ENCODE results near the gene EPHA3. TPM values are rescaled to one million over a fixed set of nuclear protein-coding genes. Genes with fewer than 3 reads are reported as not detected.

Gene EPHA3
- total and polyA plus RNA-seq, 2 donors (not counting 1 experiment from before 2014, with no cell fraction given) = 0.23 to 0.99 TPM

DNA sequence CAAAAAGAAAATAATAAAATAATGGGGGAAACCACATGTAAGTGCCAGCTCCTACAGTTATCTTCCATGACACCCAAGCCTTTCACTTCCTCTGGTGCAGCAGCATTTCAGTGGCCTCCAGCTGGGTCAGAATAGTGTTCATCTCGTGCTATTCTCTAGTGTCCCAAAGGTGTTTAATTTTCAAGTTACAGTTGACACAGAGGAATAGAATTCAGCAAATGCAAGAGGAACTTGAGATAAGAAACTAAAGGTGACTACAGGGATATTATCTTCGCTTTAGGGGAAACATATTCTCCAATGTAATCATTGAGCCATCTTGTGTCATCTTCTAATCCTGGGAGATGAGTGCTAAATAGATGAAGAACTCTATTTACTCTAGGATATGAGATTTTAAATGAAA, 212.8 kb downstream of the EPHA3 start:
- no peaks in the 10 kb centered on the region for H4K20me1 ChIP-seq (ENCODE audit: control insufficient read depth, extremely low read depth, insufficient read depth, low read length)
- H3K9me3 ChIP-seq (ENCODE audit: control insufficient read depth, insufficient read depth, low read depth, low read length) = no peaks in the 10 kb centered on the region
- H3K36me3 ChIP-seq (ENCODE audit: control insufficient read depth, insufficient read depth, low read length) = no peaks in the 10 kb centered on the region
- H3K27me3 ChIP-seq (ENCODE audit: control insufficient read depth, insufficient read depth, low read length) = no peaks in the 10 kb centered on the region
- H3K4me1 ChIP-seq (ENCODE audit: control insufficient read depth, extremely low read depth, insufficient read depth, low read length) = no peaks in the 10 kb centered on the region
- no peak overlapping the region for H3K27ac ChIP-seq (ENCODE audit: insufficient read depth, low read length)
- DNase-seq (ENCODE audit: low read depth in 2 of 2) = no peak
- TF ChIP-seq EZH2 (IDR thresholded peaks at IDR 0.05; ENCODE audit: low read length, missing control alignments) = no peak
- TF ChIP-seq, protein P1, sequence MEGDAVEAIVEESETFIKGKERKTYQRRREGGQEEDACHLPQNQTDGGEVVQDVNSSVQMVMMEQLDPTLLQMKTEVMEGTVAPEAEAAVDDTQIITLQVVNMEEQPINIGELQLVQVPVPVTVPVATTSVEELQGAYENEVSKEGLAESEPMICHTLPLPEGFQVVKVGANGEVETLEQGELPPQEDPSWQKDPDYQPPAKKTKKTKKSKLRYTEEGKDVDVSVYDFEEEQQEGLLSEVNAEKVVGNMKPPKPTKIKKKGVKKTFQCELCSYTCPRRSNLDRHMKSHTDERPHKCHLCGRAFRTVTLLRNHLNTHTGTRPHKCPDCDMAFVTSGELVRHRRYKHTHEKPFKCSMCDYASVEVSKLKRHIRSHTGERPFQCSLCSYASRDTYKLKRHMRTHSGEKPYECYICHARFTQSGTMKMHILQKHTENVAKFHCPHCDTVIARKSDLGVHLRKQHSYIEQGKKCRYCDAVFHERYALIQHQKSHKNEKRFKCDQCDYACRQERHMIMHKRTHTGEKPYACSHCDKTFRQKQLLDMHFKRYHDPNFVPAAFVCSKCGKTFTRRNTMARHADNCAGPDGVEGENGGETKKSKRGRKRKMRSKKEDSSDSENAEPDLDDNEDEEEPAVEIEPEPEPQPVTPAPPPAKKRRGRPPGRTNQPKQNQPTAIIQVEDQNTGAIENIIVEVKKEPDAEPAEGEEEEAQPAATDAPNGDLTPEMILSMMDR (conservative IDR thresholded peaks at IDR 0.05 in 1 of 2, IDR thresholded peaks at IDR 0.05 in 1 of 2; ENCODE audit: low read depth in 1 of 2, low read length in 2 of 2) = no peak
- no peak overlapping the region for H3K9ac ChIP-seq (ENCODE audit: insufficient read depth, low read length)
- H2AFZ ChIP-seq (ENCODE audit: low read length) = no peak overlapping the region
- H3K4me2 ChIP-seq (ENCODE audit: extremely low read depth, insufficient read depth, low read length) = no peak overlapping the region
- H3K79me2 ChIP-seq (ENCODE audit: control insufficient read depth, insufficient read depth, low read length) = no peaks in the 10 kb centered on the region
- no peak overlapping the region for H3K4me3 ChIP-seq (replicated peaks in 1 of 4; ENCODE audit: control extremely low read depth in 1 of 4, insufficient read depth in 1 of 4, low read depth in 3 of 4, low read length in 4 of 4)

DNA sequence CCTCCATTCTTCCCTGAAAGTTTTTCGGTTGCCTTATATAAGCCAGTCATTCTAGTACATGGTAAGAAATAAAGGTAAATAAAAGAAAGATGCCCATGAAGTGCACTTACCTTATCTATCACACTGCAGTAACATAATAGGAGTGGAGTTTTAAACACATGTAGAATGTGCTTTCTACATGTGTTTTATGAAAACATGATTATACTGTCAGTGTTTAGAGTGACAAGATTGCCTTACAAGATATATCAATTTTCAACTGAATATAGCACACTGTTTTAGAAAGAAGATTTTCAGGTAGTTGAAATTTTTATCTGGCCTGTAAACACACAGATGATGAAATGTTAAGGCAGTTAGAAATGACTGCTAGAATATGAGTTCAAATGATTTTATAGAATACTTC, 219.6 kb downstream of the EPHA3 start:
- H3K4me1 ChIP-seq (ENCODE audit: control insufficient read depth, extremely low read depth, insufficient read depth, low read length) = no peaks in the 10 kb centered on the region
- H3K27ac ChIP-seq (ENCODE audit: insufficient read depth, low read length) = no peak overlapping the region

DNA sequence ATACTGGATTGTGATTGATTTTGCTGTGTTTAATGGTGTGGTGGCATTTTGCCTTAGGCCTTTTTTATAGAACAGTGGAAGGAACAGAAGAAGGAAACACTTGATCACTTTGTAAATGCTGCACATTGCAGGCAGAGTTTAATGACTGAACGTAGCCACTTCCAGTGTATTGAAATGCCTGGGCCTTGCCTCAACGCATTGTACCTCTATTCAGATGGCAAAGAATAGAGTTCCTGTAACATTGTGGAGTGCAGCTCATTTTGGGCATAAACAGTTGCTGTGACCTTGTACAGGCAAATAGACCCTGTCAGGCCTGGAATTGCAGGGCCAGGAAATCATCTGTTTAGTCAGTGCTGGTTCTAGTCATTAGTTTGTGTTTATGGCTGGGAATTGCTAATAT, 225.0 kb downstream of the EPHA3 start:
- DNase-seq (ENCODE audit: low read depth in 2 of 2) = no peak
- no peak for TF ChIP-seq EZH2 (IDR thresholded peaks at IDR 0.05; ENCODE audit: low read length, missing control alignments)
- TF ChIP-seq, protein P1 (conservative IDR thresholded peaks at IDR 0.05 in 1 of 2, IDR thresholded peaks at IDR 0.05 in 1 of 2; ENCODE audit: low read depth in 1 of 2, low read length in 2 of 2) = no peak
- Histone ChIP-seq H3K9ac (ENCODE audit: insufficient read depth, low read length) (no peak overlapping the region), H4K20me1 (ENCODE audit: control insufficient read depth, extremely low read depth, insufficient read depth, low read length) (no peaks in the 10 kb centered on the region), H3K4me1 (ENCODE audit: control insufficient read depth, extremely low read depth, insufficient read depth, low read length) (no peaks in the 10 kb centered on the region), H3K27ac (ENCODE audit: insufficient read depth, low read length) (no peak overlapping the region), H2AFZ (ENCODE audit: low read length) (no peak overlapping the region), H3K4me2 (ENCODE audit: extremely low read depth, insufficient read depth, low read length) (no peak overlapping the region), H3K4me3 (replicated peaks in 1 of 4; ENCODE audit: control extremely low read depth in 1 of 4, insufficient read depth in 1 of 4, low read depth in 3 of 4, low read length in 4 of 4) (no peak overlapping the region), H3K27me3 (ENCODE audit: control insufficient read depth, insufficient read depth, low read length) (no peaks in the 10 kb centered on the region), H3K36me3 (ENCODE audit: control insufficient read depth, insufficient read depth, low read length) (no peaks in the 10 kb centered on the region), H3K9me3 (ENCODE audit: control insufficient read depth, insufficient read depth, low read depth, low read length) (no peaks in the 10 kb centered on the region), H3K79me2 (ENCODE audit: control insufficient read depth, insufficient read depth, low read length) (no peaks in the 10 kb centered on the region)

More for the DNA sequence above, 219.6 kb downstream of the EPHA3 start:
- no peaks in the 10 kb centered on the region for H4K20me1 ChIP-seq (ENCODE audit: control insufficient read depth, extremely low read depth, insufficient read depth, low read length)
- H3K9me3 ChIP-seq (ENCODE audit: control insufficient read depth, insufficient read depth, low read depth, low read length) = no peaks in the 10 kb centered on the region
- TF ChIP-seq, protein P1 (conservative IDR thresholded peaks at IDR 0.05 in 1 of 2, IDR thresholded peaks at IDR 0.05 in 1 of 2; ENCODE audit: low read depth in 1 of 2, low read length in 2 of 2) = no peak
- no peaks in the 10 kb centered on the region for H3K36me3 ChIP-seq (ENCODE audit: control insufficient read depth, insufficient read depth, low read length)
- no peak overlapping the region for H3K4me3 ChIP-seq (replicated peaks in 1 of 4; ENCODE audit: control extremely low read depth in 1 of 4, insufficient read depth in 1 of 4, low read depth in 3 of 4, low read length in 4 of 4)
- no peak overlapping the region for H3K4me2 ChIP-seq (ENCODE audit: extremely low read depth, insufficient read depth, low read length)
- H3K79me2 ChIP-seq (ENCODE audit: control insufficient read depth, insufficient read depth, low read length) = no peaks in the 10 kb centered on the region
- no peak overlapping the region for H2AFZ ChIP-seq (ENCODE audit: low read length)
- no peaks in the 10 kb centered on the region for H3K27me3 ChIP-seq (ENCODE audit: control insufficient read depth, insufficient read depth, low read length)
- no peak for DNase-seq (ENCODE audit: low read depth in 2 of 2)
- H3K9ac ChIP-seq (ENCODE audit: insufficient read depth, low read length) = no peak overlapping the region

Measured in fibroblast of lung (primary cell).